Measurements from ENCODE around the gene ACTRT3. TPM values are rescaled to one million over a fixed set of nuclear protein-coding genes. Genes with fewer than 3 reads are reported as not detected.

The ACTRT3 gene
- polyA plus RNA-seq, 2 of the 4 experiments (the other 2 are of a cell fraction), result 1.8 to 3.3 TPM

DNA sequence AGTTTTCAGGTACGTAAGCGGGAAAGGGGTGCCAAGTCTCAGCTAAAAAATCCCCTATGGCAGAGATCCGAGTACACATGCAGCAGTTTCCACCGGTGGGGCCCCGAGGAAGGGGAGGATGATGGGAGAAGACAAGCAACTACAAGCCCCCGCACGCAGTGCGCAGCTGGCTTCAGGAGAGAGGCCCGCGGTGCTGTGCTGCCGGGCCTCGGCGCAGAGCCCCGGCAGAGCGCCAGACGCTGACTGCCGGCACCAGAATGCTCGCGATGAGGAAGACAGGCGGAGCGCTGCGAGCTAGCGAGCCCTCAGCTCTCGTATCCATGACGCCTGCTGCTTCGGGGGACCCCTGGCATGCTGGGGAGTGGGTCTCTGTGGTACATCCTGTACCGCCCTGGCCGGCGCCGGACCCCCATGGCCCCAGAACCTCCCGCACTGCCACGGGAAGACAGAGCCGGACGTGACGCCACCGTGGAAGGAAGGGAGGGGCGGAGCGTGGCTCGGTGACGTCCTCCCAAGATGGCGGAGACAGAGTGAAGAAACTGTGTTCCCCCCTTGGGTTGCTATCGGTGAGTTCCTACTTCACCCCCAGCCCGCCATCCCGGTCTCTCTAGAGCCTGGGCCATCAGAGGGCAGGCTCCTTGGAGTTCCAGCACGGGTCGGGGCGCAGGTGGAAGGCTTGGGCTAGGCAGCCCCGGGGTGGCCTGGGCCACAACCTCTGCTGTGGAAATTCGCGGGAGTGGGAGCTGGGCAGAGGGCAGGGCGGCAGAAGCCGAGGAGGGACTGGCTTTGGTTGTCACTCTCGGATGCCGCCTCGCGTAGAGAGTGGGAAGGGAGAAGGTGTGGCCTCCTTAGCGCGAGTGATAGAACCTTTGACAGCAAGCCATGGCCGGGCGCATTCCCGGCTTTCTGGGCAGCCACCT lies 3.8 kb upstream of the ACTRT3 start, which contains the start of gene MYNN (continued):
- TF ChIP-seq ZC3H11A (IDR thresholded peaks at IDR 0.05), result no peak
- TF ChIP-seq HOXB5 (CRISPR knock-in tag; IDR thresholded peaks at IDR 0.05), result no peak
- no peak for TF ChIP-seq RAD21 (conservative IDR thresholded peaks at IDR 0.05 in 1 of 2, IDR thresholded peaks at IDR 0.05 in 1 of 2)
- TF ChIP-seq GATA3 (IDR thresholded peaks at IDR 0.05; ENCODE audit: borderline replicate concordance), result no peak; the same call in 1 of the 2 replicates
- TF ChIP-seq HEYL (CRISPR knock-in tag; IDR thresholded peaks at IDR 0.05), result no peak
- TF ChIP-seq, protein P1, sequence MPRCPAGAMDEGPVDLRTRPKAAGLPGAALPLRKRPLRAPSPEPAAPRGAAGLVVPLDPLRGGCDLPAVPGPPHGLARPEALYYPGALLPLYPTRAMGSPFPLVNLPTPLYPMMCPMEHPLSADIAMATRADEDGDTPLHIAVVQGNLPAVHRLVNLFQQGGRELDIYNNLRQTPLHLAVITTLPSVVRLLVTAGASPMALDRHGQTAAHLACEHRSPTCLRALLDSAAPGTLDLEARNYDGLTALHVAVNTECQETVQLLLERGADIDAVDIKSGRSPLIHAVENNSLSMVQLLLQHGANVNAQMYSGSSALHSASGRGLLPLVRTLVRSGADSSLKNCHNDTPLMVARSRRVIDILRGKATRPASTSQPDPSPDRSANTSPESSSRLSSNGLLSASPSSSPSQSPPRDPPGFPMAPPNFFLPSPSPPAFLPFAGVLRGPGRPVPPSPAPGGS (IDR thresholded peaks at IDR 0.05), result peak; percentile 86
- TF ChIP-seq CHD2 (IDR thresholded peaks at IDR 0.05; ENCODE audit: low read length, partially characterized antibody), result no peak
- TF ChIP-seq, protein P2, sequence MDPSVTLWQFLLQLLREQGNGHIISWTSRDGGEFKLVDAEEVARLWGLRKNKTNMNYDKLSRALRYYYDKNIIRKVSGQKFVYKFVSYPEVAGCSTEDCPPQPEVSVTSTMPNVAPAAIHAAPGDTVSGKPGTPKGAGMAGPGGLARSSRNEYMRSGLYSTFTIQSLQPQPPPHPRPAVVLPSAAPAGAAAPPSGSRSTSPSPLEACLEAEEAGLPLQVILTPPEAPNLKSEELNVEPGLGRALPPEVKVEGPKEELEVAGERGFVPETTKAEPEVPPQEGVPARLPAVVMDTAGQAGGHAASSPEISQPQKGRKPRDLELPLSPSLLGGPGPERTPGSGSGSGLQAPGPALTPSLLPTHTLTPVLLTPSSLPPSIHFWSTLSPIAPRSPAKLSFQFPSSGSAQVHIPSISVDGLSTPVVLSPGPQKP (IDR thresholded peaks at IDR 0.05; ENCODE audit: low read depth, low read length), result no peak
- TF ChIP-seq EHF (CRISPR knock-in tag; IDR thresholded peaks at IDR 0.05), result no peak
- TF ChIP-seq SMC3 (IDR thresholded peaks at IDR 0.05), result no peak
- no peak for TF ChIP-seq FOSB (CRISPR knock-in tag; IDR thresholded peaks at IDR 0.05)
- TF ChIP-seq CBX8 (IDR thresholded peaks at IDR 0.05), result no peak
- TF ChIP-seq KDM1A (IDR thresholded peaks at IDR 0.05; ENCODE audit: low read depth), result peak; percentile 42; the same call in 1 of the 2 replicates
- TF ChIP-seq, protein P3, sequence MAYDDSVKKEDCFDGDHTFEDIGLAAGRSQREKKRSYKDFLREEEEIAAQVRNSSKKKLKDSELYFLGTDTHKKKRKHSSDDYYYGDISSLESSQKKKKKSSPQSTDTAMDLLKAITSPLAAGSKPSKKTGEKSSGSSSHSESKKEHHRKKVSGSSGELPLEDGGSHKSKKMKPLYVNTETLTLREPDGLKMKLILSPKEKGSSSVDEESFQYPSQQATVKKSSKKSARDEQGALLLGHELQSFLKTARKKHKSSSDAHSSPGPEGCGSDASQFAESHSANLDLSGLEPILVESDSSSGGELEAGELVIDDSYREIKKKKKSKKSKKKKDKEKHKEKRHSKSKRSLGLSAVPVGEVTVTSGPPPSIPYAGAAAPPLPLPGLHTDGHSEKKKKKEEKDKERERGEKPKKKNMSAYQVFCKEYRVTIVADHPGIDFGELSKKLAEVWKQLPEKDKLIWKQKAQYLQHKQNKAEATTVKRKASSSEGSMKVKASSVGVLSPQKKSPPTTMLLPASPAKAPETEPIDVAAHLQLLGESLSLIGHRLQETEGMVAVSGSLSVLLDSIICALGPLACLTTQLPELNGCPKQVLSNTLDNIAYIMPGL (CRISPR knock-in tag; IDR thresholded peaks at IDR 0.05; ENCODE audit: borderline replicate concordance), result peak; percentile 56; the same call in 1 of the 2 replicates
- TF ChIP-seq KDM5A (IDR thresholded peaks at IDR 0.05), result peak; percentile 92
- no peak for TF ChIP-seq FOXS1 (CRISPR knock-in tag; IDR thresholded peaks at IDR 0.05)
- no peak for TF ChIP-seq NR3C1 (IDR thresholded peaks at IDR 0.05)
- TF ChIP-seq, protein P4, sequence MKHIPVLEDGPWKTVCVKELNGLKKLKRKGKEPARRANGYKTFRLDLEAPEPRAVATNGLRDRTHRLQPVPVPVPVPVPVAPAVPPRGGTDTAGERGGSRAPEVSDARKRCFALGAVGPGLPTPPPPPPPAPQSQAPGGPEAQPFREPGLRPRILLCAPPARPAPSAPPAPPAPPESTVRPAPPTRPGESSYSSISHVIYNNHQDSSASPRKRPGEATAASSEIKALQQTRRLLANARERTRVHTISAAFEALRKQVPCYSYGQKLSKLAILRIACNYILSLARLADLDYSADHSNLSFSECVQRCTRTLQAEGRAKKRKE (CRISPR knock-in tag; IDR thresholded peaks at IDR 0.05; ENCODE audit: low read depth), result no peak
- no peak for TF ChIP-seq HDAC2 (IDR thresholded peaks at IDR 0.05)
- no peak for TF ChIP-seq TP53 (CRISPR knock-in tag; IDR thresholded peaks at IDR 0.05)
- TF ChIP-seq EHMT2 (IDR thresholded peaks at IDR 0.05; ENCODE audit: low read depth), result no peak
- TF ChIP-seq TFCP2L1 (CRISPR knock-in tag; IDR thresholded peaks at IDR 0.05), result no peak
- no peak for TF ChIP-seq RNF2 (IDR thresholded peaks at IDR 0.05; ENCODE audit: borderline replicate concordance, low read depth)
- peak; percentile 67 to 94; a peak in 4 of 5 replicates for TF ChIP-seq JUN (IDR thresholded peaks at IDR 0.05)
- TF ChIP-seq, protein P5, sequence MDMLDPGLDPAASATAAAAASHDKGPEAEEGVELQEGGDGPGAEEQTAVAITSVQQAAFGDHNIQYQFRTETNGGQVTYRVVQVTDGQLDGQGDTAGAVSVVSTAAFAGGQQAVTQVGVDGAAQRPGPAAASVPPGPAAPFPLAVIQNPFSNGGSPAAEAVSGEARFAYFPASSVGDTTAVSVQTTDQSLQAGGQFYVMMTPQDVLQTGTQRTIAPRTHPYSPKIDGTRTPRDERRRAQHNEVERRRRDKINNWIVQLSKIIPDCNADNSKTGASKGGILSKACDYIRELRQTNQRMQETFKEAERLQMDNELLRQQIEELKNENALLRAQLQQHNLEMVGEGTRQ (IDR thresholded peaks at IDR 0.05), result no peak
- TF ChIP-seq, protein P6, sequence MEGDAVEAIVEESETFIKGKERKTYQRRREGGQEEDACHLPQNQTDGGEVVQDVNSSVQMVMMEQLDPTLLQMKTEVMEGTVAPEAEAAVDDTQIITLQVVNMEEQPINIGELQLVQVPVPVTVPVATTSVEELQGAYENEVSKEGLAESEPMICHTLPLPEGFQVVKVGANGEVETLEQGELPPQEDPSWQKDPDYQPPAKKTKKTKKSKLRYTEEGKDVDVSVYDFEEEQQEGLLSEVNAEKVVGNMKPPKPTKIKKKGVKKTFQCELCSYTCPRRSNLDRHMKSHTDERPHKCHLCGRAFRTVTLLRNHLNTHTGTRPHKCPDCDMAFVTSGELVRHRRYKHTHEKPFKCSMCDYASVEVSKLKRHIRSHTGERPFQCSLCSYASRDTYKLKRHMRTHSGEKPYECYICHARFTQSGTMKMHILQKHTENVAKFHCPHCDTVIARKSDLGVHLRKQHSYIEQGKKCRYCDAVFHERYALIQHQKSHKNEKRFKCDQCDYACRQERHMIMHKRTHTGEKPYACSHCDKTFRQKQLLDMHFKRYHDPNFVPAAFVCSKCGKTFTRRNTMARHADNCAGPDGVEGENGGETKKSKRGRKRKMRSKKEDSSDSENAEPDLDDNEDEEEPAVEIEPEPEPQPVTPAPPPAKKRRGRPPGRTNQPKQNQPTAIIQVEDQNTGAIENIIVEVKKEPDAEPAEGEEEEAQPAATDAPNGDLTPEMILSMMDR (IDR thresholded peaks at IDR 0.05), result no peak
- TF ChIP-seq RFX5 (IDR thresholded peaks at IDR 0.05), result no peak
- TF ChIP-seq ESRRA (IDR thresholded peaks at IDR 0.05; ENCODE audit: borderline replicate concordance, low read length), result no peak
- no peak for TF ChIP-seq CEBPB (IDR thresholded peaks at IDR 0.05)
- TF ChIP-seq PHF8 (IDR thresholded peaks at IDR 0.05; ENCODE audit: borderline replicate concordance, low read depth), result peak; percentile 98
- TF ChIP-seq, protein P7, sequence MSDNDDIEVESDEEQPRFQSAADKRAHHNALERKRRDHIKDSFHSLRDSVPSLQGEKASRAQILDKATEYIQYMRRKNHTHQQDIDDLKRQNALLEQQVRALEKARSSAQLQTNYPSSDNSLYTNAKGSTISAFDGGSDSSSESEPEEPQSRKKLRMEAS (IDR thresholded peaks at IDR 0.05), result peak; percentile 72
- no peak for TF ChIP-seq ZNF302 (CRISPR knock-in tag; IDR thresholded peaks at IDR 0.05)
- TF ChIP-seq SREBF2 (IDR thresholded peaks at IDR 0.05), result no peak
- no peak for TF ChIP-seq NPAS2 (CRISPR knock-in tag; IDR thresholded peaks at IDR 0.05; ENCODE audit: borderline replicate concordance)
- no peak for TF ChIP-seq JUNB (IDR thresholded peaks at IDR 0.05)

Data from A549 (cell line).